Measurements from ENCODE around the gene TMEM242. TPM values are rescaled to one million over a fixed set of nuclear protein-coding genes. Genes with fewer than 3 reads are reported as not detected.
"Not testable (repeated sequence)": the region's sequence is repeated elsewhere in the genome, so short reads cannot be mapped to it uniquely, and the experiment has no call there.

TMEM242 gene
- total and polyA plus RNA-seq, 7 donors: 7.8 to 14.8 (median 14.0) TPM

GRCh38 chr6:157312757-157313156 is 10.6 kb downstream of the TMEM242 start:
- H3K36me3 ChIP-seq (ENCODE audit: insufficient read depth in 1 of 2, low read depth in 1 of 2): peaks cover 0 to 31% of the 10 kb centered on the region in 2 donors
- no peaks in the 10 kb centered on the region for H3K27me3 ChIP-seq (ENCODE audit: insufficient read depth in 3 of 3, low read length in 2 of 3)
- peaks cover 28% of the 10 kb centered on the region for H3K4me1 ChIP-seq
- TF ChIP-seq CTCF (IDR thresholded peaks at IDR 0.05): no peak
- ATAC-seq: no peak
- WGBS, 3 donors: 70 to 75% (median 73%) methylated on average over 9 of the region's 9 CpGs
- no peak for DNase-seq
- H3K9me3 ChIP-seq: no peaks in the 10 kb centered on the region
- H3K27ac ChIP-seq: no peak overlapping the region
- intact Hi-C loops (cut with DNase I): no loop called here
- no peak overlapping the region for H3K4me3 ChIP-seq

GRCh38 chr6:157310693-157311092 is 12.6 kb downstream of the TMEM242 start:
- Histone ChIP-seq H3K4me1 (peaks cover 18% of the 10 kb centered on the region), H3K36me3 (ENCODE audit: insufficient read depth in 1 of 2, low read depth in 1 of 2) (peaks cover 0 to 28% of the 10 kb centered on the region in 2 donors)
- ATAC-seq; intact Hi-C loops (cut with DNase I); H3K27ac ChIP-seq; H3K27me3 ChIP-seq (ENCODE audit: insufficient read depth in 3 of 3, low read length in 2 of 3); DNase-seq; H3K9me3 ChIP-seq; H3K4me3 ChIP-seq: not testable (repeated sequence)
- WGBS, 3 donors: 79 to 86% (median 80%) methylated on average over 5 of the region's 5 CpGs

- intact Hi-C loops (cut with DNase I): no loop called here
- H3K4me3 ChIP-seq: no peak overlapping the region
- no peaks in the 10 kb centered on the region for H3K27me3 ChIP-seq (ENCODE audit: insufficient read depth in 3 of 3, low read length in 2 of 3)
- 81 to 96% (median 83%) methylated on average over 5 of the region's 5 CpGs for WGBS, 3 donors
- H3K36me3 ChIP-seq (ENCODE audit: insufficient read depth in 1 of 2, low read depth in 1 of 2): peaks cover 0 to 6% of the 10 kb centered on the region in 2 donors
- no peak for TF ChIP-seq CTCF (IDR thresholded peaks at IDR 0.05)
- H3K27ac ChIP-seq: no peak overlapping the region
- ATAC-seq: no peak
- peaks cover 27% of the 10 kb centered on the region for H3K4me1 ChIP-seq
- DNase-seq: no peak
- H3K9me3 ChIP-seq: no peaks in the 10 kb centered on the region
Observed at GRCh38 chr6:157307661-157308060, 15.7 kb downstream of the TMEM242 start.

- ATAC-seq: peak; percentile 70 to 91 (median 82)
- intact Hi-C loops (cut with DNase I): no loop called here
- TF ChIP-seq CTCF (IDR thresholded peaks at IDR 0.05): no peak
- no peaks in the 10 kb centered on the region for H3K27me3 ChIP-seq (ENCODE audit: insufficient read depth in 3 of 3, low read length in 2 of 3)
- WGBS, 3 donors: 72 to 78% (median 72%) methylated on average over 9 of the region's 9 CpGs
- no peaks in the 10 kb centered on the region for H3K36me3 ChIP-seq (ENCODE audit: insufficient read depth in 1 of 2, low read depth in 1 of 2)
- H3K4me1 ChIP-seq: peaks cover 28% of the 10 kb centered on the region
- H3K9me3 ChIP-seq: no peaks in the 10 kb centered on the region
- H3K27ac ChIP-seq: peak overlapping the region; percentile 28
- no peak for DNase-seq
- no peak overlapping the region for H3K4me3 ChIP-seq
Observed at GRCh38 chr6:157305670-157306653, 17.4 kb downstream of the TMEM242 start.

- H3K27me3 ChIP-seq (ENCODE audit: insufficient read depth in 3 of 3, low read length in 2 of 3): no peaks in the 10 kb centered on the region
- H3K9me3 ChIP-seq: no peaks in the 10 kb centered on the region
- DNase-seq (peak in 1 of 2 donors; percentile 39), ATAC-seq (peak; percentile 47 to 77 (median 66))
- TF ChIP-seq CTCF (IDR thresholded peaks at IDR 0.05): no peak
- no peak overlapping the region for H3K4me3 ChIP-seq
- peak overlapping the region; percentile 34 for H3K27ac ChIP-seq
- intact Hi-C loops (cut with DNase I): no loop called here
- no peaks in the 10 kb centered on the region for H3K36me3 ChIP-seq (ENCODE audit: insufficient read depth in 1 of 2, low read depth in 1 of 2)
- H3K4me1 ChIP-seq: peaks cover 28% of the 10 kb centered on the region
- WGBS, 3 donors: 59 to 66% (median 63%) methylated on average over 12 of the region's 12 CpGs
Observed at GRCh38 chr6:157304899-157305663, 18.2 kb downstream of the TMEM242 start.
